OCI-LY7 (cell line): ENCODE measurements around the gene STX18.

Experiments
- CTCF ChIP-seq: fragments of 200-600 bp; sonication (generic); conservative IDR thresholded peaks from 2 replicates; pipeline ENCODE4 v1.5.1; 2014; ENCODE audit warnings: mild to moderate bottlenecking, antibody characterized with exemption, low read length, moderate library complexity, mixed read lengths
- EZH2phosphoT487 ChIP-seq: fragments of 200-600 bp; sonication (generic); IDR thresholded peaks from 2 replicates; pipeline ENCODE4 v1.6.1; 2018; ENCODE audit warnings: low read depth, borderline replicate concordance, mild to moderate bottlenecking, mixed run types, antibody characterized with exemption, low read length, moderate library complexity, mixed read lengths

- TF ChIP-seq CTCF (no peak), EZH2phosphoT487 (no peak)
Measured at GRCh38 chr4:4413373-4413725, 128.5 kb downstream of the STX18 start.
